Right ventricle myocardium superior (tissue), 1 donor: ENCODE data around the gene ICAM4. TPM values are rescaled to one million over a fixed set of nuclear protein-coding genes. Genes with fewer than 3 reads are reported as not detected.

ENCODE experiments used
- ATAC-seq: fragments of 200-7000 bp; cut with Tn5 transposase; one replicate; pipeline ENCODE4 v1.9.1; 2020; ENCODE audit warnings: mild to moderate bottlenecking; ENCODE audit not compliant: poor library complexity
- DNase-seq: peaks from one replicate; pipeline ENCODE4 v3.0.0-alpha.2; 2020
- intact Hi-C: fragments of 100-400 bp; cut with DNase I; formaldehyde crosslinking; loops from one replicate; pipeline ENCODE4 v1.11.2; 2022
- total RNA-seq: library from RNA; stranded (reverse); fragmentation: NEBNext Ultra II Directional; extraction: Animal tissue kit (Norgen Biotek cat#: 25700); gene quantifications from one replicate; pipeline ENCODE4 v1.2.1, GENCODE V29; 2021
- donor health status: DM: no; HTN: yes; CAD: no; lungs with severe emphysema.

Gene ICAM4
- total RNA-seq, 1 donor from 2014 or later: 0.46 TPM

- intact Hi-C loops: no loop called here
- no peak for DNase-seq
- ATAC-seq: no peak
These were observed 1.4 kb upstream of the ICAM4 start for GRCh38 chr19:10285393-10285792.

GRCh38 chr19:10288662-10289166 lies 2.0 kb downstream of the ICAM4 start:
- intact Hi-C loops: no loop called here
- no peak for ATAC-seq
- no peak for DNase-seq

GRCh38 chr19:10289167-10289835 lies 2.5 kb downstream of the ICAM4 start:
- no peak for ATAC-seq
- intact Hi-C loops: no loop called here
- DNase-seq: no peak

- intact Hi-C loops: no loop called here
- DNase-seq (no peak), ATAC-seq (no peak)
These were observed 3.1 kb downstream of the ICAM4 start, which contains the start of gene ICAM5 for GRCh38 chr19:10289836-10290356. Gene ICAM5 (plus strand): TSS chr19:10289952. CDS start chr19:10290044, 92 bp downstream.

- no peak for ATAC-seq
- no peak for DNase-seq
- intact Hi-C loops: no loop called here
These were observed 3.7 kb downstream of the ICAM4 start for GRCh38 chr19:10290357-10290875.

GRCh38 chr19:10290876-10291553 lies 4.3 kb downstream of the ICAM4 start:
- intact Hi-C loops: no loop called here
- DNase-seq (peak; percentile 83), ATAC-seq (peak; percentile 50)

- DNase-seq (no peak), ATAC-seq (no peak)
- intact Hi-C loops: no loop called here
These were observed 4.9 kb downstream of the ICAM4 start for GRCh38 chr19:10291554-10292205.

GRCh38 chr19:10292206-10292788 lies 5.5 kb downstream of the ICAM4 start:
- intact Hi-C loops: no loop called here
- ATAC-seq (peak; percentile 68), DNase-seq (peak; percentile 88)

- ATAC-seq (no peak), DNase-seq (no peak)
- intact Hi-C loops: no loop called here
These were observed 6.3 kb downstream of the ICAM4 start for GRCh38 chr19:10292789-10293636.

- intact Hi-C loops: no loop called here
- DNase-seq (no peak), ATAC-seq (no peak)
These were observed 7.0 kb downstream of the ICAM4 start for GRCh38 chr19:10293637-10294367.

- ATAC-seq (no peak), DNase-seq (no peak)
- intact Hi-C loops: no loop called here
These were observed 7.6 kb downstream of the ICAM4 start for GRCh38 chr19:10294368-10294697.

- intact Hi-C loops: no loop called here
- ATAC-seq (peak; percentile 24), DNase-seq (peak; percentile 73)
These were observed 8.6 kb downstream of the ICAM4 start for GRCh38 chr19:10295305-10295846.

GRCh38 chr19:10295847-10296591 lies 9.3 kb downstream of the ICAM4 start:
- intact Hi-C loops: no loop called here
- DNase-seq (no peak), ATAC-seq (no peak)

GRCh38 chr19:10299545-10300458 lies 13.0 kb downstream of the ICAM4 start:
- DNase-seq: no peak
- no peak for ATAC-seq
- intact Hi-C loops: no loop called here

GRCh38 chr19:10305139-10305806 lies 18.5 kb downstream of the ICAM4 start:
- intact Hi-C loops: no loop called here
- ATAC-seq: peak; percentile 64
- DNase-seq: peak; percentile 63
